Glomerular visceral epithelial cell (primary cell): ENCODE results near the gene PICALM.
A peak's percentile ranks its signal among the peaks of the same experiment; 100 is the strongest.

ENCODE experiments used
- DNase-seq: peaks from one replicate; pipeline ENCODE4 v3.0.0-alpha.2; 2016; ENCODE audit errors: extremely low spot score

Gene PICALM

GRCh38 chr11:86079421-86079820, 10.5 kb upstream of the PICALM start:
- DNase-seq = no peak

- no peak for DNase-seq
These were observed 5.1 kb upstream of the PICALM start for GRCh38 chr11:86073948-86074347.

DNA sequence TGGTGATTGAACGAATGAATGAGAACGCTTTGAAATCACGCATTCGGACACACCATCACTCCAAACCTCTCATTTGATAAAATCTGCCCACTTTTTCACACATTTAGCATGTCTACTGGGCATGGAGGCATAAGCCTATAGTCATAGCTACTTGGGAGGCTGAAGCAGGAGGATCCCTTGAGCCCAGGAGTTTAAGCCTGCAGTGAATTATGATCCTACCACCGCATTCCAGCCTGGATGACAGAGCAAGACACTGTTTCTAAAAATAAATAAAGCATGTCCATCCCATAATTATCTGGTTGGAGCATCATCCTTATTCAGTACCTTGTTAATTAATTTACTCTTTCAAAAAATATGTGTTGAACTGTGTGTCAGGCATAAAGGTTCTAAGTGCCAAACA, 3.3 kb upstream of the PICALM start:
- DNase-seq = no peak

DNA sequence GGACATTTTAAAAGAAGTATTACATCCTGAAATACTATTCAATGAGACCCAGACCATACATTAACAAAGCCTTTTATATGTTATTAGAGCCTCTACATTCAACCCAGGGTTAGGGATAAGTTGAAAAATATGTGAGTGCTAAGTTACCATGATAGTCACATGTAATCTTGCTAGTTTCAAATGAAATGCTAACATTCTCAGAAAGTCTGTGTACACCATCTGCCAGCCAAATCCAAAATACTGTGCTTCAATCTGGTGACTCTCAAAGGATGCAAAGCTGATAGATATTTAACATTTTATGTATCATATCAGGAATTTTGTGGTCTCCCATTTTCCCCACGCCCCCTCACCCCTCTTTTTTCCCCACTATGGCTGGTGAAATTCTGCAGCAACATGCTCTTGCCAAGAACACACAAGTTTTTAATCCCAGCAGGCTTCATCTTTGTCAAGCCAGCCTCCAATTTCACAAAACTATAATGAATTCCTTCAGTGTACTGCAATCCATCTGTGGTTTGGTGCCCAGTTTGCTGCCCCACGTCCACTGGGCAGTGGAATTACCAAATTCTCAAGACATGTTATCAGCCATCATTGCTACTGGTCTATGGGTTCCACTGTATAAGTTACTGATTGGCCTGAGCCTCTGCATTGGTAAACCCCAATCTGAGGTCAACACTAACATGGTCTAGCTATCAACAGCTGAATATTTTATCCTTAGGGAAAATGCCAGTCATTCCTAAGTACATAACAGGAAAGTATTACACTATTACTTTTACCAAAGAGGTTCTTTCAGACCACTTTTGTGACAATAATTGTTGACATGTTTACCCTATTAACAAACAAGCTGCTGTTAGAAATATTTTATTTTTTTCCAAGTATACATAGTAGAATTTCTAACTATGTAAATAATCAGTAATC, 1.5 kb upstream of the PICALM start:
- no peak for DNase-seq

GRCh38 chr11:86069408-86070101, 671 bp upstream of the PICALM start:
- peak; percentile 83 for DNase-seq

- peak; percentile 44 for DNase-seq
These were observed 579 bp downstream of the PICALM start for GRCh38 chr11:86068138-86068871.

- DNase-seq = no peak
These were observed 1.1 kb downstream of the PICALM start for GRCh38 chr11:86067851-86068137.

- no peak for DNase-seq
These were observed 1.7 kb downstream of the PICALM start for GRCh38 chr11:86067009-86067850.

DNA sequence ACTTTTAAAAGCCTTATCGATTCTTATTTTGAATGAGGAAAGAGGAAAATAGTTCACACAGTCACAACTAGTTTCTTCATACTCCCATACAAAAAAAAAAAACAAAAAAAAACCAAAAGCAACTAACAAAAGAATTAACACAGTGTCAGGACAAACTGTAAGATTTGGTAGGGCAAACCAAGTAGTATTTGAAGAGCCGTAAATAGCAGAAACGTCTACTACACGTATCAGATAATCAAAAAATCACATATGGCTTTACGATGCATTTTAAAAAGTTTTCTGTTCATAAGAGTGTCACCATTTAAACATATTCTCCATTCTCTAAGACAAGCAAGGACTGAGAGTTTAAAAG, 2.3 kb downstream of the PICALM start:
- DNase-seq = no peak

DNA sequence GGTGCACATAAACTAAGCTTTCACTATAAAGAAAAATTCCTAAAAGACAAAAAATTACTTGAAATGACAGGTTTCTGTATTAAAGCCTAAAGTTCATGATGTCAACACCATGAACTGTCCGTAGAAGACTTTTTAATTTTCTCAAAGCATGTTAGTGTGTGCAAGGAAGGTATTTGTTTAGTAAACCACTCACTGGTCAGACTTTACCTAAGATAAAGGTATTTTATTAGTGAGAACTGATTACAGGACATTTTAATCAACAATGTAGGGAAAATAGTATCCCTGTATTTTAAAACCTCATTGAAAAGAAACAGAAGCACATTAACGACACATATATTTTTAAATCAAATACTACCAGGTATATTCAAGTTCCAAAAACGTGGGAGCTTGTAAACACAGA, 2.9 kb downstream of the PICALM start:
- DNase-seq = no peak

DNA sequence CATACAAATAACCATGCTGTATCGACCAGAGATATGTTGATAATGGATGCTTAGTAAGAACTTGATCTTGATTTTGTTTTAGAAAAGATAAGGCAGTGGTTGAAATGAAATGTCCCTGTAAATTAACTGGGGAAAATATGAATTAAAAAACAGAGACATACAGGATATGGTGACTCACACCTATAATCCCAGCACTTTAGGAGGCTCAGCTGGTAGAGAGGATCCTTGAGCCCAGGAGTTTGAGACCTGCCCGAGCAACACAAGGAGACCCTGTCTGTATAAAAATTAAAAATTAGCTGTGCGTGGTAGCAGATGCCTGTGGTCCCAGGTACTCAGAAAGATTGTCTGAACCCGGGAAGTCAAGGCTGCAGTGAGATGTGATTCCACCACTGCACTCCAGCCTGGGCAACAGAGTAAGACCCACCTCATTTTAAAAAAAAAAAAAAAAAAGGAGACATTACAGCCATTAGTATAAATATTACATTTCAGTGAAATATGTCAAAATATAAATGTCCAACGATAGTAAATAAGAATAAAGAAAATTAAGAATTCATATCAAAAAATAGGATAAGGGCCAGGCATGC, 4.6 kb downstream of the PICALM start:
- peak; percentile 53 for DNase-seq

GRCh38 chr11:86063536-86063935, 5.3 kb downstream of the PICALM start:
- DNase-seq = no peak

DNA sequence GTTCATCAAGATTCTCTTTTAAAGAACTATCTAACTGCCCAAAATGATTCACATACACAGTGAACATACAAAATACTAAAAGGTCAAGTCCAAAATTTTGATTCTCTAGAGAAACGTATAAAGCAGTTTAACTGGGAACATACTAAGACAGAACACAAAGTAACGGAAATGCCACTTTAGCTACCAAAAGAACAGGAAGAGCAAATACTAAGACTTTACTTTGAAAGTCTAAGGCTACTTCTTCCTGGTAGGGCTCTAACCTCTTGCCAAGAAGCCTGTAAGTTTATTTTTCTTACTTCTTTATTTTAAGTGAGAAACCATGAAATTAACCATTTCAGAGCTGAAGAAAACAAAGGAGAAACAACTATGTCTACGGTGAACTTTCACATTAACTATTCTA, 6.2 kb downstream of the PICALM start:
- DNase-seq = no peak

- no peak for DNase-seq
These were observed 7.2 kb downstream of the PICALM start for GRCh38 chr11:86061483-86062205.

- DNase-seq = no peak
These were observed 8.3 kb downstream of the PICALM start for GRCh38 chr11:86060544-86060943.

GRCh38 chr11:86058360-86058759, 10.5 kb downstream of the PICALM start:
- DNase-seq = no peak

DNA sequence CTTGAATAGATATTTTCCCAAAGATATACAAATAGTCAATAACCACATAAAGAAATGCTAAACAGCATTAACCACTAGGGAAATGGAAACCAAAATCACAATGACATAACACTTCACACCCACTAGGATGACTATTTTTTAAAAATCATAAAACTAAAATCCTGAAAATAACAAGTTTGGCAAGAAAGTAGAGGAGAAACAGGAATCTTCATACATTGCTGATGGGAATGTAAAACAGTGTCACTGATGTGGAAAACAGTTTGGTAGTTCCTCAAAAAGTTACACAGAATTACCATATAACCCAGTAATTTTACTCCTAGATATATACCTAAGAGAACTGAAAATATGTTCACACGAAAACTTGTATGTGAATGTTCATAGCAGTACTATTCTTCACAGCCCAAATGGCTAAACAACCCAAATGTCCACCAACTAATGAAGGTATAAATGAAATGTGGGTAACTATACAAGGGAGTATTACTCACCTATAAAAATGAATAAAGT, 12.5 kb downstream of the PICALM start:
- no peak for DNase-seq

DNA sequence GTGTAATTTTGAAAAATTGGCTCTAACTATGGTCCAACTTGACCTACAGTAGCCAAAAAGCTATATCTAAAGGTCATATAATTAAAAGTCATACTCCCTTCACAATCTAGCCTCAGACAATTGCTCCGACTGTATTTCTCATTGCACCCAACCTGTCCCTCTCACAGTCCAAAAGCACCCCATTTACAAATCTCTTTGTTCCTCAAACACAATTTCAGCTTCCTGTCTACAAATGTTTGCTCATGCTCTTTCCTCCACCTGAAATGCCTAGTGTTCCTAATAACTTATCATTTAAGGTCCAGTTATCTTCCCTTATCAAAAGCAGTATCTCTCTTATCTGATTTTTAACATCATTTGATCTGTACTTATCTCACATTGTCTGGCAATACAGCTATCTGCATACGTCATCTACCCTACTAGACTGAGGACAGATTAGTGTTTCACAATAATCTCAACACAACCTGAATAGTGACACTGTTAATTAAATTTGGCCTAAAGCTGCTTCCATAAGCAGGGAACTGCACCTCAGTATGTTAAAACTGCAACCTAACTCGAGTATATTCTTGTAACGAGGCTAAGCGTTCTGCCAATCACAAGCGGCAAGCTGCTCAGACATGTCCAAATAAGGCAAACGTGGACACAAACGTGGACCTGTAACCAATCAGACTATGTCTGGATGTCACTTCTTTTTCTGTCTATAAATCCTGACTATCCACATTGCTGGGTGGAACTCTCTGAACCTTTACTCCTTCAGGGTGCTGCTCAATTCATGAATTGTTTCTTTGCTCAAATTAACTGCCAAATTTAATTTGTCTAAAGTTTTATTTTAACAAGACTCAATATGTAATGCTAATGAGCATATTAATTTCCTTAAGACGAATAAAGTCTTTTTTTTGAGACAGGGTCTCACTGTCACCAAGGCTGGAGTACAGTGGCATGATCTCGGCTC, 15.9 kb downstream of the PICALM start:
- DNase-seq = no peak

- DNase-seq = no peak
These were observed 18.6 kb downstream of the PICALM start for GRCh38 chr11:86050196-86050709.
